ENCODE results near the gene PDCL2. TPM values are rescaled to one million over a fixed set of nuclear protein-coding genes. Genes with fewer than 3 reads are reported as not detected.

PDCL2 gene
- total RNA-seq, 1 donor from 2014 or later, result not detected

DNA sequence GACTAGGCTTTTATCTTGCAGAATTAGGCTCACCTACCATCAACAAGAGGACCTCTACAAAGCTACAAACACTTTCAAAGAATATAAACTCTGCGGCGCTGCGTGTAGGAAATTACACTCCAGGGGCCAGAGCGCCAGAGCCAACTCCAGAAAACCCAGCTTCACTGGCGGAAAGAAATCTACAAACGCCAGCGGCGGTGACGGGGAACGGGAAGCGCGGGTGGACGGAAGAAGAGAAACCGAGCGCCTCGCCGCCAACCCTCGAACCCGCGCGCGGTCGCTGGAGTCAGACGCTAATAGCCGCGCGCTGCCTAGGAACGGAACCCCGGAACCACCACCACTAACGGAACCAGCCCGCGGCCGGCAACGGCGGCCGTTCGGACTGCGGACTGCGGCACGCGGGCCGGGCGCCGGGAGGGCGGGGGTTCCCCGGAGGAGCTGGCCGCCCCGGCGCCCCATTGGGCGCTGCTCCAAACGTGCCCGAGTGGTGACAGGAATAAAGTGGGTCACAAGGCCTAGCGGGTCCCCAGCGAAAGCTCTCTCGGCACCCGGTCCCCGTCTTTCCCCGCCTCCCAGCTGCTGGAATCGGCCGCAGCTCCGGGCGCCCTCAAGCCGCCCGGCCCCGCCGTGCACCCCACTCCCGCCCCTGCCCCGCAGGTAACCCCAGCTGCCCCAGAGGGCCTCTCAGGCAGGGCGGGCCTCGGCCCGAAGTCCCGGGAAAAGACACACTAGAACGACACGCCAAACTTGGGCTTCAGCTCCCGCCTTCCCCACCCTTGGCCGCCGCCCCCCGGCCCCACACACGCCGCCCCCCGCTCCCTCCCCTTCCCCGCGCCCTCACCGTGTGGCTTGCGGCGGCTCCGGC lies 46.2 kb downstream of the PDCL2 start:
- intact Hi-C loops (cut with micrococcal nuclease), result no loop called here
- DNase-seq (peak; percentile 92), ATAC-seq (peak; percentile 79)

DNA sequence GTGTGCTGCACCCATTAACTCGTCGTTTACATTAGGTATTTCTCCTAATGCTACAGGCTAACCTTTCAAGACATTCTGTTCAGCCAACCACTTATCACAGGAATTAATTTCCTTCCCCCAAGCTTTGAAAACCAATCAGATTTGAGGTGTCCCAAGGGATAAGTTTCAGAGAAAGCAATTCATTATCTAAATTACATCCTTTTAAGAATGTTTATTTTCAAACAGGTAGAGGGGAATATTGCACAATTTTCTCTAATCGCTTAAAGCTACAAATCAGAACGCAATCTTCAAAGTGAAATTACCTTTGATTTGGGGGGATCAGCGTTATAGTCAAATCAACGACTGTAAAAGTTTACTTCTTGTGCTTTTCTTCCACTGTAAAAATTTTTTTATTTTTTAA lies 46.9 kb downstream of the PDCL2 start:
- ATAC-seq (no peak), DNase-seq (no peak)

GRCh38 chr4:55543858-55544257 lies 48.2 kb downstream of the PDCL2 start:
- intact Hi-C loops (cut with micrococcal nuclease), result no loop called here
- DNase-seq, result no peak
- no peak for ATAC-seq

More for the DNA sequence above, 46.9 kb downstream of the PDCL2 start:
- intact Hi-C loops (cut with micrococcal nuclease), result no loop called here

DNA sequence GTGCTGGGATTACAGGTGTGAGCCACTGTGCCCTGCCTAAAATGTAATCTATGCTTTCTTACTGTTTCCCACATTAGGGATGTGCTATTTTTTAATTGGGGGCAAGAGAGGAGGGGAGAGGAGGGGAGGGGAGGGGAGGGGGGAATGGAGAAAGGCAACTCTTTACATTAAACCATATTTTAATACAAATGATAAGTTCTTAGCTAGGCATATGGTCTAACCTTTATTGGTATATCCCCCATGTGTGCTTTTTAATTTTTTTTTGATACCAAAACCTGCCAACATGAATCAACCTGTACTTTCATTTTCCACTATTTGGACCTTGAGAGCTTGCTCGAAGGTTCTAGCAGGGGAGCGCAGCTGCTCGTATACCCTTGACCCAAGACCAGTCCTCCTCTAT lies 51.8 kb downstream of the PDCL2 start:
- intact Hi-C loops (cut with micrococcal nuclease), result no loop called here
- DNase-seq, result no peak
- no peak for ATAC-seq

- intact Hi-C loops (cut with micrococcal nuclease), result no loop called here
Observed at GRCh38 chr4:55539658-55540057, 52.4 kb downstream of the PDCL2 start.

GRCh38 chr4:55538531-55538930 lies 53.5 kb downstream of the PDCL2 start:
- no peak for ATAC-seq
- no peak for DNase-seq
- intact Hi-C loops (cut with micrococcal nuclease), result no loop called here

More at GRCh38 chr4:55539658-55540057, 52.4 kb downstream of the PDCL2 start:
- ATAC-seq, result no peak
- DNase-seq, result no peak

GRCh38 chr4:55534306-55534705 lies 57.7 kb downstream of the PDCL2 start:
- intact Hi-C loops (cut with micrococcal nuclease), result no loop called here
- DNase-seq (no peak), ATAC-seq (no peak)

DNA sequence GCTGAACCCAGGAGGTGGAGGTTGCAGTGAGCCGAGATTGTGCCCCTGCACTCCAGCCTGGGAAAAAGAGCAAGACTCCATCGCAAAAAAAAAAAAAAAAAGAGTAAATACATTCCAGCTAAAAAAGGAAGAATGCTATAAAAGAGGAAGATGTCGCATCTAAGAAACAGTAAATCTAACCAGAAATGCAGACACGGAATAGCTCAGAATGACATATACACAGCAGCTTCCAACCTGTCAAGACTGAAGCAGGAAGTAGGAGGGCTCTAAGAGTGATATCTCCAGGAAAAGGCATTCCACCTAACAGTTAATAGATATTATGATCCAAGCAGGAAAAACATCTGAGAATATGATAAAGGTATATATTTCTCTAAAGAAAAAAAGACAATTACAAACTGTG lies 61.4 kb downstream of the PDCL2 start:
- ATAC-seq (no peak), DNase-seq (no peak)
- intact Hi-C loops (cut with micrococcal nuclease), result no loop called here

DNA sequence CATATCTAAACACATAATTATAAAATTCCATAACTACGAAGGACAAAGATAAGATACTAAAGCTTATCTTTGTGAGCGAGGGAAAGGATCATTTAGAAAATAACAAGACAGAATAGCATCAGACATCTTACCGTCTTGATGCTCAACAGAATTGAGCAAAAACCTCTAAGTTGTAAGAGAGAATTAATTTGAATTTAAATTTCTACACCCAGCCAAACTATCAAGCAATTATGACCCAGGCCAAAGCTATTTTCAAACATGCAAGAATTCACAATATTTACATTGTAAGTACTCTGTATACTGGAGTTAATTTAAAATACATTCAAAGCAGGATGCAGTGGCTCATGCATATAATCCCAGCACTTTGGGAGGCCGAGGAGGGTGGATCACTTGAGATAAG lies 61.9 kb downstream of the PDCL2 start:
- intact Hi-C loops (cut with micrococcal nuclease), result no loop called here
- ATAC-seq, result no peak

DNA sequence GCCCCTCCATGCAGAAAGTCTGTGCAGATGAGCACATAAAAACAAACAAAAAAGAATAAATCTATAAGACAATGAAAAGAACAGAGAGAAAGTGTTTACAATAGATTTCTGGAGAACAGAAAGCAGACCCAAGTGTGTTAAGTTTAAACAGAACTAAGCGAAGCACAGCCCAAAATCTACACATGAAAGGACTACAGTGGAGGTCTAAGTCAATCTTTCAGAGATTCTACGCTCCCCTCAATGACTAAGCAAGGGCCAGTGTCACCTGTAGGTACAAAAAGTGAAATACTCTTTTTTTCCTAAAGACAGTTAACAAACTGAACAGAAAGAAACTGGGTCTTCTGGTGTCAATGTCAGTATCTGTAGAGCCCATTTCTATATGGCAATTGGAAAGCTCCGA lies 63.6 kb downstream of the PDCL2 start:
- no peak for DNase-seq
- ATAC-seq, result no peak
- intact Hi-C loops (cut with micrococcal nuclease), result no loop called here

More for the DNA sequence above, 61.9 kb downstream of the PDCL2 start:
- DNase-seq, result no peak

DNA sequence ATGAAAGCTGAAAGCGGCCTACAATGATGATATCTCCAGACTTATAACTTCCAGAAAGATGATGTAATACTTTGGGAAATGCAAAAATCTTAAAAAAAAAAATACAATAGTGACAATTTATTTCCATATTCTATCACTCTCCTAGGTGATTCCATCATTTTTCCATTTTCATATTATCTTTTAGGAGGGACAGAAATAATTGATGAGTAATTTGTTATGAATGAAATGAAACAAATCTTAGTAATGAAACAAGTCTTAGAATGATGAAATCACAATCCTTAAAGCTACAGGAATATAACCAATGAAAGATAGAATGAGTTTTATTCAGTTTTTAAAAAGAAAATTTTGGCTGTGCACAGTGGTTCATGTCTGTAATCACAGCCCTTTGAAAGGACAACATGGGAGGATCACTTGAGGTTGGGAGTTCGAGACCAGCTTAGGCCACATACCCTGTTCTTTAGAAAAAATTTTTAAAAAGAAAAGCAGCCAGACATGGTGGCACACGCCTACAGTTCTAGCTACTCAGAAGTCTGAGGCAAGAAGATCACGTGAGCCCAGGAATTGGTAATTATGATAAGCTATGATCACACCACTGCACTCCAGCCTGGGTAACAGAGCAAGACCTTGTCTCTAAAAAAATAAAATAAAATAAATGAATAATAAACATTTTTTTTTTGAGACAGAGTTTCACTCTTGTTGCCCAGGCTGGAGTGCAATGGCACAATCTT lies 67.0 kb downstream of the PDCL2 start:
- ATAC-seq, result no peak
- intact Hi-C loops (cut with micrococcal nuclease), result no loop called here
- DNase-seq, result no peak

DNA sequence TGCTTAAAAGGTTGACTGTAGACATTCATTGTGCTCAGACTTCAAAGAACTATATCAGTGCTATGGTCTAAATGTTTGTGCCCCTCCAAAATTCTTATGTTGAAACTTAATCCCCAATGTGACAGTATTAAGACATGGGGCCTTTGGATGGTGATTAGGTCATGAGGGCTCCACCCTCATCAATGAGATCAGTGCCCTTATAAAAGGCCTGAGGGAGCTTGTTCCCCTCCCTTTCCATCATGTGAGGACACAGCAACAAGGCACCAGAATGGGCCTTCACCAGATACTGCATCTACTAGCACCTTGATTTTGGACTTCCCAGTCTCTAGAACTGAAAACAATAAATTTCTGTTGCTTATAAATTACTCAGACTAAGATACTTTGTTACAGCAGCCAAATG lies 73.6 kb downstream of the PDCL2 start:
- ATAC-seq (no peak), DNase-seq (no peak)
- intact Hi-C loops (cut with micrococcal nuclease), result no loop called here

GRCh38 chr4:55517526-55518229 lies 74.4 kb downstream of the PDCL2 start:
- ATAC-seq, result no peak
- DNase-seq, result no peak
- intact Hi-C loops (cut with micrococcal nuclease), result no loop called here

- ATAC-seq (no peak), DNase-seq (no peak)
- intact Hi-C loops (cut with micrococcal nuclease), result no loop called here
Observed at GRCh38 chr4:55512922-55513571, 79.0 kb downstream of the PDCL2 start.

DNA sequence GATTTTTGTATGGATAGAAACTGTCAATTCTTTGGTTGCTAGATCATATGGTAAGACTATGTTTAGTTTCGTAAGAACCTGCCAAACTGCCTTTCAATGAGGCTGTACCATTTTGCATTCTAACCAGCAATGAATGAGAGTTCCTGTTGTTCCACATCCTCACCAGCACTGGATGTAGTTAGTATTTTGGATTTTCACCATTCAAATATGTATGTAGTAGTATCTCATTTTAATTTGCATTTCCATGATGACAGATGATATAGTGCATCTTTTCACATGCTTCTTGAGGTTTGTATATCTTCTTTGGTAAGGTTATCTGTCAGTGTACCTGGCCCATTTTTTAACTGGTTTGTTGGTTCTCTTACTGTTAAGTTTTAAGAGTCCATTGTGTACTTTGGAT lies 80.0 kb downstream of the PDCL2 start:
- ATAC-seq, result no peak
- no peak for DNase-seq
- intact Hi-C loops (cut with micrococcal nuclease), result no loop called here

DNA sequence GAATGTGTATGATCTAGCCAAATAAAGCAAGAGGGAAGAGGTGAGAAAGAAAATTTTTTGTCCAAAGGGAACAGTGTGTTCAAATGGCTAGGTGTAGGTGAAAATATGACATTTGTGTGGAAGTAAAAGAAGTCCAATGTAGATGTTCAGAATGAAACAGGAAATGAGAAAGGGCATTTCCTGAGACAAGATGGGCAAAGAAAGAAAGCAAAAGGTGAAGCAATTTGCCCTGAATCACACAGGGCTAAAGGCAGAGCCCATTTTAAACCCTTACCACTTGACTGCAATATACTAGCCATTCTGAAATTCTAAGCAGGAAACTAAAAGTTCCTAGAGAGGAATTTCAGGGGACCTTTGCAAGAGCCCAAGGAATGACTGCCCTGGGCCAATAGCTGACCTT lies 81.4 kb downstream of the PDCL2 start:
- DNase-seq, result no peak
- intact Hi-C loops (cut with micrococcal nuclease), result no loop called here
- no peak for ATAC-seq

DNA sequence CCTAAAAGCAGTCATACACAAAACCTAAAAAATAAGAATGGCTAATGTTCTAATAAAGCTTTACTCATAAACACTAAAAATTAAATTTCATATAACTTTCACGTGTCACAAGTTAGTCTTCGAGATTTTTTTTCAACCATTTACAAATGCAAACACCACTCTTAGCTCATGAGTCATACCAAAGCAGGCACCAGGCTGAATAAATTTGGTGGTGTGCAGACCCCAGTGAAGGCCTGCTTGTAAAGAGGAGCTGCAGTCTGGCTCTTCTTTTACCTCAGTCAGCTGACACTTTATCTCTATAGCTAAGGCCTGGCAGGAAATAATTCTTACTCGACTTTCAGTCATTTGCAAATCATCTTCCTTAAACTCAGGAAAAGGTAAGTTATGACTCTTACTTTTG lies 82.8 kb downstream of the PDCL2 start:
- ATAC-seq (no peak), DNase-seq (no peak)
- intact Hi-C loops (cut with micrococcal nuclease), result no loop called here

DNA sequence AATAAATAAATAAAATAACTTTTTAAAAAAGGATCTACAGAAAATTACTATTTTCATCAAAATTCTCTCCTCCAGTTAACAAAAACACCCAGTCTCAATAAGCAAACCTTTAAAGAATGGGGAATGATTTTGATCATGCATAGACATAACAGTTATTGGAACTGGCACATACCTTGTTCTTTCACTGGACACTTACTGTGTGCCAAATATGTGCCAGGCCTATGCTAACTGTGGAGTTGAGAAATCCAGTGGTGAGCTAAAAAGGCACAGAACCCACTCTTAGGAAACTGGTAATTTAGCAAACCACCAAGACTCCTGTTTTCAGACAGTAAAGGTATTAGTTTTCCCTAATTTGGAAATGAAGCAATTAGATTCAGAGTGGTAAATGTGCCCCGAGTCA lies 84.4 kb downstream of the PDCL2 start:
- intact Hi-C loops (cut with micrococcal nuclease), result no loop called here
- ATAC-seq (peak; percentile 70), DNase-seq (no peak)
